ENCODE data around the gene TMOD2.

The TMOD2 gene

DNA sequence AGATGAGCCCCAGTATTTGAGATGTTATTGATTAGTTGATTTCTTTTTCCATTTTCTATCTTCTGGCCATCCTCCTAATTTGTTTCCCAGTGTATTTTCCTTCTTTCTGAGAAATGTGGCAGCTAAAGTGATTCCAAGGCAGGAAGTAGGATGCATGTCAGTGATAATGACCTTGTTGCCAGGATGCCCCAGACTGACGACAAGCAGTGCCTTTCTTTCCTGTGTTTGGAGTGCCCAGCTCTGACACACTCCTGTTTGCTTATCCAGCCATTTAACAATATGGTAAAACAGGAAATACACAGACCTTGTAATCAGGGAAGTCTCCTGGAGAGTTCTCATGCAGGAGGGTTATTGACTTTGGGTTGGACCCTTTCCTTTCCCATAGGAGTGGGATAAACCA lies 20.4 kb downstream of the TMOD2 start:
- Histone ChIP-seq H3K79me2 (ENCODE audit: insufficient read depth, low read length) (no peaks in the 10 kb centered on the region), H3F3A (ENCODE audit: low read depth) (no peaks in the 10 kb centered on the region), H3K27me3 (ENCODE audit: insufficient read depth, low read length, poor library complexity, severe bottlenecking) (no peaks in the 10 kb centered on the region), H3K4me3 (ENCODE audit: low read length, poor library complexity, severe bottlenecking) (no peak overlapping the region), H2AFZ (ENCODE audit: low read length) (no peak overlapping the region), H4K20me1 (ENCODE audit: insufficient read depth, low read length, poor library complexity, severe bottlenecking) (no peaks in the 10 kb centered on the region), H3K9me3 (ENCODE audit: insufficient read depth, low read depth, low read length) (no peaks in the 10 kb centered on the region), H3K9me2 (replicated peaks; ENCODE audit: low read depth, low read length) (no peaks in the 10 kb centered on the region), H3K4me1 (ENCODE audit: insufficient read depth, low read length, poor library complexity, severe bottlenecking) (no peaks in the 10 kb centered on the region), H3K9ac (ENCODE audit: low read depth, low read length, poor library complexity, severe bottlenecking) (no peak overlapping the region), H3K4me2 (ENCODE audit: low read depth, low read length, poor library complexity, severe bottlenecking) (no peak overlapping the region), H3K36me3 (ENCODE audit: insufficient read depth, low read length) (peaks cover 8% of the 10 kb centered on the region; the same call in 1 of the 2 replicates)
- TF ChIP-seq, protein P1, sequence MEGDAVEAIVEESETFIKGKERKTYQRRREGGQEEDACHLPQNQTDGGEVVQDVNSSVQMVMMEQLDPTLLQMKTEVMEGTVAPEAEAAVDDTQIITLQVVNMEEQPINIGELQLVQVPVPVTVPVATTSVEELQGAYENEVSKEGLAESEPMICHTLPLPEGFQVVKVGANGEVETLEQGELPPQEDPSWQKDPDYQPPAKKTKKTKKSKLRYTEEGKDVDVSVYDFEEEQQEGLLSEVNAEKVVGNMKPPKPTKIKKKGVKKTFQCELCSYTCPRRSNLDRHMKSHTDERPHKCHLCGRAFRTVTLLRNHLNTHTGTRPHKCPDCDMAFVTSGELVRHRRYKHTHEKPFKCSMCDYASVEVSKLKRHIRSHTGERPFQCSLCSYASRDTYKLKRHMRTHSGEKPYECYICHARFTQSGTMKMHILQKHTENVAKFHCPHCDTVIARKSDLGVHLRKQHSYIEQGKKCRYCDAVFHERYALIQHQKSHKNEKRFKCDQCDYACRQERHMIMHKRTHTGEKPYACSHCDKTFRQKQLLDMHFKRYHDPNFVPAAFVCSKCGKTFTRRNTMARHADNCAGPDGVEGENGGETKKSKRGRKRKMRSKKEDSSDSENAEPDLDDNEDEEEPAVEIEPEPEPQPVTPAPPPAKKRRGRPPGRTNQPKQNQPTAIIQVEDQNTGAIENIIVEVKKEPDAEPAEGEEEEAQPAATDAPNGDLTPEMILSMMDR (conservative IDR thresholded peaks at IDR 0.05; ENCODE audit: low read length), result no peak
- TF ChIP-seq EZH2phosphoT487 (IDR thresholded peaks at IDR 0.05; ENCODE audit: borderline replicate concordance), result no peak

- Histone ChIP-seq H3K4me3 (ENCODE audit: low read length, poor library complexity, severe bottlenecking) (no peak overlapping the region), H2AFZ (ENCODE audit: low read length) (no peak overlapping the region), H3F3A (ENCODE audit: low read depth) (no peaks in the 10 kb centered on the region), H3K36me3 (ENCODE audit: insufficient read depth, low read length) (peaks cover 12% of the 10 kb centered on the region; the same call in 1 of the 2 replicates), H3K9ac (ENCODE audit: low read depth, low read length, poor library complexity, severe bottlenecking) (no peak overlapping the region), H4K20me1 (ENCODE audit: insufficient read depth, low read length, poor library complexity, severe bottlenecking) (no peaks in the 10 kb centered on the region), H3K9me3 (ENCODE audit: insufficient read depth, low read depth, low read length) (no peaks in the 10 kb centered on the region), H3K9me2 (replicated peaks; ENCODE audit: low read depth, low read length) (no peaks in the 10 kb centered on the region), H3K27me3 (ENCODE audit: insufficient read depth, low read length, poor library complexity, severe bottlenecking) (no peaks in the 10 kb centered on the region), H3K4me2 (ENCODE audit: low read depth, low read length, poor library complexity, severe bottlenecking) (no peak overlapping the region), H3K4me1 (ENCODE audit: insufficient read depth, low read length, poor library complexity, severe bottlenecking) (no peaks in the 10 kb centered on the region), H3K79me2 (ENCODE audit: insufficient read depth, low read length) (no peaks in the 10 kb centered on the region)
- TF ChIP-seq EZH2phosphoT487 (IDR thresholded peaks at IDR 0.05; ENCODE audit: borderline replicate concordance), result no peak
- TF ChIP-seq, protein P1 (conservative IDR thresholded peaks at IDR 0.05; ENCODE audit: low read length), result no peak
These were observed 23.5 kb downstream of the TMOD2 start for GRCh38 chr15:51774916-51775315.

- H3K79me2 ChIP-seq (ENCODE audit: insufficient read depth, low read length), result no peaks in the 10 kb centered on the region
- H2AFZ ChIP-seq (ENCODE audit: low read length), result no peak overlapping the region
- no peaks in the 10 kb centered on the region for H3K9me3 ChIP-seq (ENCODE audit: insufficient read depth, low read depth, low read length)
- TF ChIP-seq, protein P1 (conservative IDR thresholded peaks at IDR 0.05; ENCODE audit: low read length), result peak; percentile 87
- TF ChIP-seq EZH2phosphoT487 (IDR thresholded peaks at IDR 0.05; ENCODE audit: borderline replicate concordance), result no peak
- H4K20me1 ChIP-seq (ENCODE audit: insufficient read depth, low read length, poor library complexity, severe bottlenecking), result no peaks in the 10 kb centered on the region
- no peaks in the 10 kb centered on the region for H3K4me1 ChIP-seq (ENCODE audit: insufficient read depth, low read length, poor library complexity, severe bottlenecking)
- no peak overlapping the region for H3K9ac ChIP-seq (ENCODE audit: low read depth, low read length, poor library complexity, severe bottlenecking)
- H3K4me2 ChIP-seq (ENCODE audit: low read depth, low read length, poor library complexity, severe bottlenecking), result no peak overlapping the region
- no peaks in the 10 kb centered on the region for H3K9me2 ChIP-seq (replicated peaks; ENCODE audit: low read depth, low read length)
- H3F3A ChIP-seq (ENCODE audit: low read depth), result no peaks in the 10 kb centered on the region
- H3K27me3 ChIP-seq (ENCODE audit: insufficient read depth, low read length, poor library complexity, severe bottlenecking), result no peaks in the 10 kb centered on the region
- H3K36me3 ChIP-seq (ENCODE audit: insufficient read depth, low read length), result peaks cover 12% of the 10 kb centered on the region; the same call in 1 of the 2 replicates
- no peak overlapping the region for H3K4me3 ChIP-seq (ENCODE audit: low read length, poor library complexity, severe bottlenecking)
These were observed 24.8 kb downstream of the TMOD2 start for GRCh38 chr15:51775967-51776816.

Measured in Loucy (cell line).